ENCODE results near the gene CLEC2D.
"Not testable (repeated sequence)": the region's sequence is repeated elsewhere in the genome, so short reads cannot be mapped to it uniquely, and the experiment has no call there.

Gene CLEC2D

GRCh38 chr12:9669534-9669933 is at the start of gene CLEC2D:
Gene CLEC2D, plus strand, starts transcription at chr12:9669713. Its CDS starts 22 bp downstream, at chr12:9669735.
- ATAC-seq: peak; percentile 76
- Mint-ChIP-seq H3K36me3 (peaks cover 90% of the 10 kb centered on the region), H3K27ac (peak within 1 kb of the TSS; percentile 98), H3K9me3 (no peaks in the 10 kb centered on the region), H3K4me3 (peak within 1 kb of the TSS; percentile 79), H3K4me1 (peaks cover 52% of the 10 kb centered on the region)
- DNase-seq (ENCODE audit: low spot score in 2 of 2): peak; percentile 36 to 73

- peaks cover 4% of the 10 kb centered on the region for H3K36me3 Mint-ChIP-seq
- DNase-seq (ENCODE audit: low spot score in 2 of 2) (no peak), ATAC-seq (no peak)
- H3K4me3 Mint-ChIP-seq: no peak overlapping the region
- no peak overlapping the region for H3K27ac Mint-ChIP-seq
- peaks cover 15% of the 10 kb centered on the region for H3K9me3 Mint-ChIP-seq
- peaks cover 15% of the 10 kb centered on the region for H3K4me1 Mint-ChIP-seq
Observed at GRCh38 chr12:9625019-9625418, 44.5 kb upstream of the CLEC2D start.

GRCh38 chr12:9626291-9626690 is 43.2 kb upstream of the CLEC2D start:
- peak; percentile 66 for ATAC-seq
- no peak overlapping the region for H3K4me3 Mint-ChIP-seq
- peaks cover 23% of the 10 kb centered on the region for H3K4me1 Mint-ChIP-seq
- H3K27ac Mint-ChIP-seq: no peak overlapping the region
- peaks cover 15% of the 10 kb centered on the region for H3K9me3 Mint-ChIP-seq
- DNase-seq (ENCODE audit: low spot score in 2 of 2): no peak
- peaks cover 4% of the 10 kb centered on the region for H3K36me3 Mint-ChIP-seq

- ATAC-seq: peak; percentile 85
- Mint-ChIP-seq H3K4me1 (peaks cover 23% of the 10 kb centered on the region), H3K4me3 (no peak overlapping the region), H3K9me3 (peaks cover 15% of the 10 kb centered on the region), H3K27ac (no peak overlapping the region), H3K36me3 (peaks cover 4% of the 10 kb centered on the region)
- DNase-seq (ENCODE audit: low spot score in 2 of 2): no peak
Observed at GRCh38 chr12:9626821-9627220, 42.7 kb upstream of the CLEC2D start.

DNA sequence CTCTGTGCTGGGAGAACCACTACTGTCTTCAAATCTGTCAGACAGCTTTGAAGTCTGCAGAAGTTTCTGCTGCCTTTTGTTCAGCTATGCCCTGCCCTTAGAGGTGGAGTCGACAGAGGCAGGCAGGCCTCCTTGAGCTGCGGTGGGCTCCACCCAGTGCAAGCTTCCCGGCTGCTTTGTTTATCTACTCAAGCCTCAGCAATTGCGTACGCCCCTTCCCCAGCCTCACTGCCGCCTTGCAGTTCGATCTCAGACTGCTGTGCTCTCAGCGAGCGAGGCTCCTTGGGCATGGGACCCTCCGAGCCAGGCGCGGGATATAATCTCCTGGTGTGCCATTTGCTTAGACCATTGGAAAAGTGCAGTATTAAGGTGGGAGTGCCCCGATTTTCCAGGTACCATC is 36.7 kb upstream of the CLEC2D start:
- Mint-ChIP-seq H3K4me3 (no peak overlapping the region), H3K27ac (no peak overlapping the region), H3K4me1 (peaks cover 47% of the 10 kb centered on the region), H3K9me3 (no peaks in the 10 kb centered on the region), H3K36me3 (no peaks in the 10 kb centered on the region)
- DNase-seq (ENCODE audit: low spot score in 2 of 2): no peak
- ATAC-seq: no peak

DNA sequence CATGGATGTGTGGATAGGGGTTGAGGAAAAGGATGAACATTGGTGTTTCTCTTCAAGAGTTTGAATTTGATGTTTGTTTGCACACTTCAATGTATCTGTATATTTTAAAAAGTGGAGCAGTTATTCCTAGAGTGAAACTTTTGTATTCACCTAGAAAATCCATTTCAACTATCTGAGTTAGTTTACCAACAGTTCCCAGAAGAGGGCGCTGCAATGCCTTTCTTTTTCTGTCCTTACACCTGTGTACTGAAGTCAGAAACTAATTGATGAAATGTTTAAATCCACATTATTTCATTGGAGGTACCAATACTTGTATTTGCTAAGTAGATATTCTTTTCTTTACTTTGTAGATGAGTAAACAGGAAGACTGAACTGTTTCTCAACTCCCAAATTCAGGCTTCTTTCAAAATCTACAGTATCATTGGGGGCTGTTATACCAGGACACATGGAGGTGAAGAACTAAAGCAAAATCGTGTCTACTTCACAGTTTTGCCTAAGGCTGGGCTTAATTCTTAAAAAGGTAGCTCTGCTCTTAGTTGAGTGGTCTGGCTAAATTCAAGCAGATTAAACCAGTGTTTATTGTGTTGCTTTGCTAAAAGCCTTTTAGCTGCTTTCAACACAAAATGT is 35.2 kb upstream of the CLEC2D start:
- Mint-ChIP-seq H3K27ac (peak overlapping the region; percentile 65), H3K9me3 (no peaks in the 10 kb centered on the region), H3K36me3 (no peaks in the 10 kb centered on the region), H3K4me1 (peaks cover 47% of the 10 kb centered on the region), H3K4me3 (no peak overlapping the region)
- DNase-seq (ENCODE audit: low spot score in 2 of 2) (peak; percentile 66 to 83), ATAC-seq (peak; percentile 66)

DNA sequence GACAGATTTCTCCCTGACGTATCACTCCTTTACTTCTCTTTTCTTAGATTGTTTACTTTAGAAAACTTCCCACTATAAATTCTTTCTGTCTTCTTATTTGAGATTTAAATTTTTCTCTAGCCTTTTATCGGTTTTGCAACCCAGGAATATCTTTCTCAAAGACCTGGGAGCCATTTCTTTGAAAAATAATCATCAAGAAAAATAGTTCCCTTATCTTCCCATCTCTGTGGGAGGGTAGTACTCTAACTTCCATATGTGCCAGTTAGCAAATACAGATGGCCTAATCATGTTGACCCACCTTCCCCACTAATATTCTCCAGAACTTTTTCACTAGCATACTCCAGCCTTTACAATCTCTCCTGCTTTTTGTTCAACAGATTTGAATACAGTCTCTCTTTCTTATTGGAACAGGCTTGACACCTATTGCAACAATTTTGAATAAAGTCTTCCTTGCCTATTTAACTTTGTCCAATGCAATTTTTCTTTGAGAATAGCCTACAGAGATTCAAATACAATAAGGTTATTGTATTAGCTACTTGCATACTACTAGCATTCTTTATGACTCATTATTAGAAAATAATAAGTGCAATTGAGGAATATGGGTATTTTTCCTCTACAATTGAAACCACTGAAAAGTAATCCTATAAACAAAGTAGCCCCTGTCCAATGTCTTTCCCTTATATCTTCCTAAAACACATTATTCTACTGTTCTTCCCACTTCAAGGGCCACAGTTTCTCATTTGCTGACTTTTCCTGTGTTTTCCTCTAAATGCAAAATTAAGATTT is 34.4 kb upstream of the CLEC2D start:
- Mint-ChIP-seq H3K4me3 (no peak overlapping the region), H3K36me3 (no peaks in the 10 kb centered on the region), H3K4me1 (peaks cover 43% of the 10 kb centered on the region), H3K27ac (peak overlapping the region; percentile 65), H3K9me3 (no peaks in the 10 kb centered on the region)
- DNase-seq (ENCODE audit: low spot score in 2 of 2) (no peak), ATAC-seq (no peak)

GRCh38 chr12:9636150-9636850 is 33.2 kb upstream of the CLEC2D start:
- H3K36me3 Mint-ChIP-seq: no peaks in the 10 kb centered on the region
- DNase-seq (ENCODE audit: low spot score in 2 of 2): no peak
- H3K9me3 Mint-ChIP-seq: no peaks in the 10 kb centered on the region
- no peak overlapping the region for H3K4me3 Mint-ChIP-seq
- peak overlapping the region; percentile 71 for H3K27ac Mint-ChIP-seq
- ATAC-seq: no peak
- peaks cover 36% of the 10 kb centered on the region for H3K4me1 Mint-ChIP-seq

- H3K36me3 Mint-ChIP-seq: no peaks in the 10 kb centered on the region
- peaks cover 42% of the 10 kb centered on the region for H3K4me1 Mint-ChIP-seq
- no peak for ATAC-seq
- no peak overlapping the region for H3K4me3 Mint-ChIP-seq
- no peak for DNase-seq (ENCODE audit: low spot score in 2 of 2)
- no peaks in the 10 kb centered on the region for H3K9me3 Mint-ChIP-seq
- peak overlapping the region; percentile 71 for H3K27ac Mint-ChIP-seq
Observed at GRCh38 chr12:9636851-9637206, 32.7 kb upstream of the CLEC2D start.

DNA sequence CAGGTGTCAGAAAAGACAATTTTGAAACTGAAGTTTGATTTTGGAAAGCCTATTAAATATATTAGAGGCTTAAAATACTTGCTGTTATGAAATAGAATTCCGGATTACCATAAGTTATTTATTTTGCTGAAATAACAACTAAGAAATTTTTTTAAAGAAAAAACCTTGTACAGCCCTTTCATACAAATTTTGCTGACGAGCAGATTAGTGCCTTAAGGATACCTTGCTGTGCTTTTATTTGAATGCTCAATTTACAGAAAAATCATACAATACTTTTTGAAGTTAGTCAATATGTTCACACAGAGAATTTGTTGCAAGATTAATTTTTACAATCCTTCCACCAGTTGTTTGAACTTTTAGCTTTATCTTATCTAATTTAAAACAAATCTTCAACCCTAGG is 29.5 kb upstream of the CLEC2D start:
- H3K27ac Mint-ChIP-seq: no peak overlapping the region
- ATAC-seq: no peak
- H3K9me3 Mint-ChIP-seq: peaks cover 2% of the 10 kb centered on the region
- peaks cover under 1% of the 10 kb centered on the region for H3K36me3 Mint-ChIP-seq
- H3K4me1 Mint-ChIP-seq: peaks cover 54% of the 10 kb centered on the region
- H3K4me3 Mint-ChIP-seq: no peak overlapping the region
- no peak for DNase-seq (ENCODE audit: low spot score in 2 of 2)

- peak; percentile 38 for ATAC-seq
- H3K4me1 Mint-ChIP-seq: peaks cover 51% of the 10 kb centered on the region
- H3K27ac Mint-ChIP-seq: peak overlapping the region; percentile 32
- no peak for DNase-seq (ENCODE audit: low spot score in 2 of 2)
- H3K36me3 Mint-ChIP-seq: peaks cover 20% of the 10 kb centered on the region
- peak overlapping the region; percentile 30 for H3K4me3 Mint-ChIP-seq
- H3K9me3 Mint-ChIP-seq: peaks cover 6% of the 10 kb centered on the region
Observed at GRCh38 chr12:9642606-9643265, 26.8 kb upstream of the CLEC2D start.

DNA sequence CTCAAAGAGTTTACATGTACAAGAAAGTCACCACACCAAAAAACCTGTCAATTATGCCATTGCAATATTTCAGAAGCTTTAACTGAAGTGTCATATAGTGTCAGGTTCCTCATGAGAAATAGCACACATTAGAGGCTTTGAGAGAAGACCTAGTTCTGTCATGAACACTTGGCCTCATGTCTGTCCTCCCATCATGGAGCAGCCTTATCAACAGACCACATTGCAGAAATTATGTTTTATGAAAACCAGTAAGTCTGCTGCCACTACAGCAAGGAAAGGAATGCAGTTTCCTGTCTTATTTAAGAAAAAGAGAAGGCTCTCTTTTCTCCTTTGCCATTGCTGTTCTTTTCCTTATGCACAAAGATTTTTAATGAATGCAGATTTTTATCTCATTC is 26.2 kb upstream of the CLEC2D start:
- ATAC-seq (no peak), DNase-seq (ENCODE audit: low spot score in 2 of 2) (no peak)
- Mint-ChIP-seq H3K4me3 (peak overlapping the region; percentile 30), H3K4me1 (peaks cover 51% of the 10 kb centered on the region), H3K36me3 (peaks cover 25% of the 10 kb centered on the region), H3K27ac (peak overlapping the region; percentile 32), H3K9me3 (peaks cover 6% of the 10 kb centered on the region)

DNA sequence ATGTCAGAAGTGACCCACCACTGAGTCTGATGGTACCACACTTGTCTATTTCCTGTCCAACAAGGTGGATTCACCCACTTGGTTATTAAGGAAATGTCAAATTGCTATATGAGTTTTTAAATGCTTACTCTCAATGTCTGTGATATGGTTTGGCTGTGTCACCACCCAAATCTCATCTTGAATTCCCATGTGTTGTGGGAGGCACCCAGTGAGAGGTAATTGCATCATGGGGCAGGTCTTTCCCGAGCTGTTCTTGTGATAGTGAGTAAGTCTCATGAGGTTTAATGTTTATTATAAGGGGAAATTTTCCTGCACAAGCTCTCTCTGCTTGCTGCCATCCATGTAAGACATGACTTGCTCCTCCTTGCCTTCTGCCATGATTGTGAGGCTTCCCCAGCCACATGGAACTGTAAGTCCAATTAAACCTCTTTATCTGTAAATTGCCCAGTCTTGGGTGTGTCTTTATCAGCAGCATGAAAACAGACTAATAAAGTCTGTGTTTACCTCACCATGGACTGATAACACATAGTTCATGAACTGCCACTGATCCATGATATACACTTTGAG is 24.4 kb upstream of the CLEC2D start:
- ATAC-seq: peak; percentile 20
- peaks cover 51% of the 10 kb centered on the region for H3K4me1 Mint-ChIP-seq
- peaks cover 43% of the 10 kb centered on the region for H3K36me3 Mint-ChIP-seq
- H3K9me3 Mint-ChIP-seq; DNase-seq (ENCODE audit: low spot score in 2 of 2): not testable (repeated sequence)
- peak overlapping the region; percentile 83 for H3K4me3 Mint-ChIP-seq
- H3K27ac Mint-ChIP-seq: peak overlapping the region; percentile 86

GRCh38 chr12:9646794-9647781 is 22.4 kb upstream of the CLEC2D start:
- ATAC-seq (peak; percentile 1), DNase-seq (ENCODE audit: low spot score in 2 of 2) (no peak)
- peak overlapping the region; percentile 92 for H3K27ac Mint-ChIP-seq
- peak overlapping the region; percentile 83 for H3K4me3 Mint-ChIP-seq
- peaks cover 59% of the 10 kb centered on the region for H3K4me1 Mint-ChIP-seq
- H3K36me3 Mint-ChIP-seq: peaks cover 60% of the 10 kb centered on the region
- peaks cover 8% of the 10 kb centered on the region for H3K9me3 Mint-ChIP-seq
